Prostate gland (tissue), 1 donor: ENCODE measurements around the gene ZFYVE9.

Experiments
- POLR2A ChIP-seq: fragments of 450-650 bp; IDR thresholded peaks from one replicate; pipeline ENCODE4 v1.6.1; 2016; ENCODE audit warnings: antibody characterized with exemption, mild to moderate bottlenecking
- POLR2AphosphoS5 ChIP-seq: sonication (generic); formaldehyde crosslinking; IDR thresholded peaks from one replicate; pipeline ENCODE4 v1.6.1; 2017; ENCODE audit warnings: antibody characterized with exemption

- no peak for TF ChIP-seq POLR2A
- no peak for TF ChIP-seq POLR2AphosphoS5
These were observed 3.2 kb downstream of the ZFYVE9 start for GRCh38 chr1:52145137-52145536.
